Left lung (tissue), 10 donors: Measurements from ENCODE around the gene MTREX. TPM values are rescaled to one million over a fixed set of nuclear protein-coding genes. Genes with fewer than 3 reads are reported as not detected.

ENCODE experiments used
- ATAC-seq: fragments of 200-7000 bp; cut with Tn5 transposase; one replicate; pipeline ENCODE4 v1.9.1; 2020; ENCODE audit warnings: moderate library complexity
- DNase-seq, 4 donors: peaks; one replicate each; pipeline ENCODE4 v3.0.0-alpha.2; 2013 to 2020
- H3K27ac ChIP-seq, 2 donors: fragments of 200-600 bp; sonication (generic) in 1 of 2; one replicate each; pipeline versions ENCODE4 v1.5.0 to v1.8.0; 2020 to 2021
- H3K27me3 ChIP-seq, 2 donors: fragments of 200-600 bp; sonication (generic) in 1 of 2; one replicate each; pipeline versions ENCODE4 v1.5.0 to v1.8.0; 2020 to 2021
- H3K36me3 ChIP-seq, 2 donors: fragments of 200-600 bp; sonication (generic) in 1 of 2; one replicate each; pipeline versions ENCODE4 v1.5.0 to v1.8.0; 2020 to 2021
- H3K4me1 ChIP-seq, 2 donors: fragments of 200-600 bp; one replicate each; pipeline ENCODE4 v1.8.0; 2021
- H3K4me3 ChIP-seq, 2 donors: fragments of 200-600 bp; sonication (generic) in 1 of 2; one replicate each; pipeline versions ENCODE4 v1.5.0 to v1.8.0; 2020 to 2021; ENCODE audit warnings: mild to moderate bottlenecking in 1 of 2
- H3K9me3 ChIP-seq, 2 donors: fragments of 200-600 bp; sonication (generic) in 1 of 2; one replicate each; pipeline versions ENCODE4 v1.5.0 to v1.8.0; 2020 to 2021
- CTCF ChIP-seq, 2 donors: fragments of 200-600 bp; sonication (generic) in 1 of 2; IDR thresholded peaks; one replicate each; pipeline versions ENCODE4 v1.5.0 to v1.8.0; 2021; ENCODE audit warnings: antibody characterized with exemption in 2 of 2
- intact Hi-C, 2 donors: fragments of 100-400 bp; cut with DNase I; formaldehyde crosslinking; loops; one replicate each; pipeline versions ENCODE4 v1.11.2 to v1.14.2; 2022
- polyA plus RNA-seq, 6 donors: library from polyadenylated mRNA; unstranded; fragments of 120-200 nt; gene quantifications; one replicate each; pipeline ENCODE4 v1.2.1, GENCODE V29; 2013; ENCODE audit not compliant: insufficient read length in 6 of 6
- total RNA-seq, 2 donors: library from RNA; stranded (reverse); fragmentation: NEBNext Ultra II Directional; extraction: Animal tissue kit (Norgen Biotek cat#: 25700); gene quantifications; one replicate each; pipeline ENCODE4 v1.2.1, GENCODE V29; 2021
- donor health status: DM: no; HTN: yes; CAD: no.
- donor health status: DM: no; HTN: no; CAD: no.

Gene MTREX
- total and polyA plus RNA-seq, 8 donors: 48.8 to 112 (median 87.6) TPM

DNA sequence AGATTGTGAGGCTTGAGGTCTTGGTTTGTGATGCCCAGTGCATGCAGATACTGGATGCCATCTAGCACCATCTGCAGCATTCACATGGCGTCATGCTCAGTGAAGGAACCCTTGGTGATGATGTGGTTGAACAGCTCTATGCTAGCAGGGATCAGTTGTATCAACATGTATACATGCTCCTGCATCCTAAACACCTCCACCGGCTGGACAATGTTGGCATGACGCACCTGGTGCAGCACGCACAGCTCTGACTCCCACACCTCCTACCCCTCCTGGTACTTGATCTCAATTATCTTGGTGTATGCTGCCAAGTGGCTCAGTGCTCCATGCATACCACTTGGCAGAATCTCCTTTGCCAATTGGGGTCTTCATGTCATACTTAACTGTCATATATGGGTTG is 49.1 kb downstream of the MTREX start:
- Histone ChIP-seq H3K9me3 (no peaks in the 10 kb centered on the region), H3K27me3 (no peaks in the 10 kb centered on the region), H3K27ac (no peak overlapping the region), H3K4me3 (no peak overlapping the region), H3K36me3 (peaks cover 0 to 85% of the 10 kb centered on the region in 2 donors), H3K4me1 (no peaks in the 10 kb centered on the region)
- no peak for TF ChIP-seq CTCF (IDR thresholded peaks at IDR 0.05)
- intact Hi-C loops: no loop called here
- ATAC-seq (no peak), DNase-seq (no peak)

DNA sequence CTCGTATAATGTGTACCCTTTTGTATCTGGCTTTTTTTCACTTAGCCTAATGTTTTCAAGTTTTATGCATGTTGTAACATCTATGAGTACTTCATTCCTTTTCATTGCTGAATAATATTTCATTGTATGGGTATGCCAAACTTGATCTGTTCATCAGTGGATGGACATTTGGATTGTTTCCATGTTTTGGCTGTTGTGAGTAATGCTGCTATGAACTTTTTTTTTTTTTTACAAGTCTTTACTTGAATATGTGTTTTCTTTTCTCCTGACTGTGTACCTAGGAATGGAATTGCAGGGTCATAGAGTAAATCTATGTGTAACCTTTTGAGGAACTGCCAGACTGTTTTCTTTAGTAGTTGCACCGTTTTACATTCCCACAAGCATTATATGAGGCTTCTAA is 52.4 kb downstream of the MTREX start:
- no peaks in the 10 kb centered on the region for H3K9me3 ChIP-seq

GRCh38 chr5:55363856-55364255 is 56.1 kb downstream of the MTREX start:
- Histone ChIP-seq H3K4me3 (no peak overlapping the region), H3K27ac (no peak overlapping the region), H3K36me3 (peaks cover 0 to 56% of the 10 kb centered on the region in 2 donors), H3K27me3 (no peaks in the 10 kb centered on the region), H3K9me3 (no peaks in the 10 kb centered on the region), H3K4me1 (no peaks in the 10 kb centered on the region)
- DNase-seq (no peak), ATAC-seq (no peak)
- intact Hi-C loops: no loop called here
- no peak for TF ChIP-seq CTCF (IDR thresholded peaks at IDR 0.05)

More for the DNA sequence above, 52.4 kb downstream of the MTREX start:
- no peak for DNase-seq
- Histone ChIP-seq H3K36me3 (peaks cover 0 to 59% of the 10 kb centered on the region in 2 donors), H3K27ac (no peak overlapping the region), H3K27me3 (no peaks in the 10 kb centered on the region), H3K4me1 (no peaks in the 10 kb centered on the region), H3K4me3 (no peak overlapping the region)
- no peak for TF ChIP-seq CTCF (IDR thresholded peaks at IDR 0.05)
- no peak for ATAC-seq
- intact Hi-C loops: no loop called here

DNA sequence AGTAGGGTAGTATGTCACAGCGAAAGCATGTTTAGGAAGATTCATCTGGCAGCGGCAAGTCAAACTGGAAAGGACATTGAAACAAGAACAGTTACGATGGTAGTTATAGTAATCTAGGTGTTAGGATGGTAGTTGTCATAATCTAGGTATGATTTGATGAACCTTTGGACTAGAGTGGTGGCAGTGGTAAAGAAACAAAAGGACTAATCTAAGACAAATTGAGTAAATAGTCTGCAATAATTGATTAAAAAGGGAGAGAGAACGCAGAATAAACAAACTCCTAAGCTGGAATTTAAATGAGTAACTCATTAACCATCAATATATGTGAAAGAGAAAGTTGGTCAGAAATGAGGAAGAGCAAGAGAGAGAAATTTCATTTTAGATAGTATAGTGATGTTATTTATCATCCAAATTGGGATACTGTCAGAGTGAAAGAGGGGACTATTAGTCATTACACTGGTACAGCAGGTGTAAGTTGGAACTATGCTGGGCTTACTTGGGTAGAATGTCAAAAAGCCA is 56.8 kb downstream of the MTREX start:
- ATAC-seq: no peak
- TF ChIP-seq CTCF (IDR thresholded peaks at IDR 0.05): no peak
- intact Hi-C loops: no loop called here

DNA sequence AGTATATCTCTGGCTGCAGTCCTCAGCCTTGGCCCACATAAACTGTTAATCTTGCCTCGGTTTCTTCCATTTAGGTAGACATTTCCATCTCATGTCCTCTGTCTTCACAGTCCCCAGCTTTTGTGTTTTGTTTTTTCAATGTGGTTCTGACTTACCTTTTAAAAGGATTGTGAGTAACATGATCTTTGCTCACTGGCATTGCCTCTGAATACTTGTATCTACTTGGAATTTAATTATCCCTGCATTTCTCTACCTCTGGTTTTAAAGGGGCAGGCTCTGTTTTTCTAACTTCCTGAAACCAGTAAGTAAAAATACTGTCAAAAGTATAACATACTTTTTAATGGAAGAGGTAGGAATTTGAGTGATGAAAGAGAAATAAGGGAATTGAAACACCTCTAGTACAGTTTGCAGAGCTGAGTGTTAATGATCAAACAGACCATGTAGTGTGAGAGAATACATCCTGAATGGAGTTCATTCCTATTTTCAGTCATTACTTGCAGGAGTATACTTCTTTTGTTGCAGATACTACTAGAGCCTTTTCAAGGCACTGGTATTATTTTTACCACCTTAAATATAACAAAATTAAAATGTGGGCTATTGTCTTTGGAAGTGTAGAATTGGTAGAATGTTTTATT is 62.6 kb downstream of the MTREX start:
- Histone ChIP-seq H3K9me3 (peaks cover 0 to 4% of the 10 kb centered on the region in 2 donors), H3K27me3 (no peaks in the 10 kb centered on the region), H3K4me3 (no peak overlapping the region), H3K4me1 (no peaks in the 10 kb centered on the region), H3K36me3 (peaks cover 0 to 68% of the 10 kb centered on the region in 2 donors), H3K27ac (no peak overlapping the region)
- ATAC-seq (no peak), DNase-seq (no peak)
- intact Hi-C loops: no loop called here
- no peak for TF ChIP-seq CTCF (IDR thresholded peaks at IDR 0.05)

More for the DNA sequence above, 56.8 kb downstream of the MTREX start:
- Histone ChIP-seq H3K36me3 (peaks cover 0 to 54% of the 10 kb centered on the region in 2 donors), H3K27me3 (no peaks in the 10 kb centered on the region), H3K4me1 (no peaks in the 10 kb centered on the region), H3K4me3 (no peak overlapping the region), H3K9me3 (no peaks in the 10 kb centered on the region), H3K27ac (no peak overlapping the region)
- DNase-seq: no peak
